ENCODE data around the gene RAB3IL1.

RAB3IL1 gene, protein sequence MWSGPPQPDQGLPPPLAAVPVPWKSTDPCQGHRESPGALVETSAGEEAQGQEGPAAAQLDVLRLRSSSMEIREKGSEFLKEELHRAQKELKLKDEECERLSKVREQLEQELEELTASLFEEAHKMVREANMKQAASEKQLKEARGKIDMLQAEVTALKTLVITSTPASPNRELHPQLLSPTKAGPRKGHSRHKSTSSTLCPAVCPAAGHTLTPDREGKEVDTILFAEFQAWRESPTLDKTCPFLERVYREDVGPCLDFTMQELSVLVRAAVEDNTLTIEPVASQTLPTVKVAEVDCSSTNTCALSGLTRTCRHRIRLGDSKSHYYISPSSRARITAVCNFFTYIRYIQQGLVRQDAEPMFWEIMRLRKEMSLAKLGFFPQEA

DNA sequence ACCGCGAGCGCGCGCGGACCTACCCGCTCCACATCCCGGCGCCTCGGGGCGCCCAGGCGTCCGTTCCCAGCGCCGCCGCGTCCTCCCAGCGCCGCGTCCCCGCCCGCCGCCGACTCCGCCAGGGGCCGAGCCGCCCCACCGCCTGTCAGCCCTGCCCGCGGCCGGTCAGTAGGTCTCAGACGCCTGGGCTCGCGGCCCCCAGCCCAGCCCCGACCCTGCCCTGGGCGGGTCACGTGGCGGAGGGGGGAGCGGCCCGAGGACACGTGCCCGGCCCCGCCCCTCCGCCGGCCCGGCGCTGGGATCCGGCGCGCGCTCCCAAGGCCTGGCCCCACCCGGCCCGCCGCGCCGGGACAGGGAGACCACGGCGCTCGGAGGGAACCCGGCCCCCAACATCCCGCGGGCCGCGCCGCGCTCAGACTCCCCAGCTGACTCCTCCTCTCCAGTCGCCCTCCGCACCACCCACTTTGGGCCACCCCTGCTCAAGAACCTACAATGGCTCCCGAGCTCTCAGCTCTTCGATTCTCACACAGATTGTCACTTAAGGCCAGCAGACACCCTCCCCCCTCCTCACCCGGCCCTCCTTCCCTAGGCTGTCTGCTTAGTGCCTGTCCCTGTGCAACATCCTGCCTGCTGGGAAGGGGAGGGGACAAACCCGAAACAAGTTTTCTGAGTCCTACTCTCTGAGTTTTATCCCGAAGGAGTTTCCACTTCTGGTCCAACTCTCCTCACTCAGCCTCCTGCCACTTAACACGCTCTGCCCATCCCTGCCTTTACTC, at the start of gene RAB3IL1:
Gene RAB3IL1, minus strand, starts transcription at position 233 of the 776 bp plus-strand sequence. Its CDS starts 199 bp downstream, at position 34.
- in situ Hi-C loops (cut with HindIII; ENCODE audit: low sequenced_read_pairs) = no loop called here

DNA sequence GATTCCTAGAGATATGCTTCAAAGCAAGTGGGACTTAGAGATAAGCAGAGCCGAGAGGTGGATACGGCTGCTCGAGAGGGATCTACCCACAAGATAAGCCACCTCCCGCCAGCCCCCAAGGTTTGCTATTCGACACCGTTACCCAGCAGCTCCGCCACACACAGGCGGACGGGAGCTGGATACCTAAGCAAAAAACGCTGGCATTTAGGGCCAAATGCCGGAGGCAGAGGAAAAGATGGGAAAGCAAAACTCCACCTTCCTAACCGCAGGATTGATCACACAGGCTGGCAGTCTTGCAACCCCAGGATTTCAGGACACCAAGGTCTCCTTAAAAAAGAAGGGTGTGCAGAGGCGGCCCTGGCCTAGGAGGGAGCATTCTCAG, 49.4 kb upstream of the RAB3IL1 start:
- in situ Hi-C loops (cut with HindIII; ENCODE audit: low sequenced_read_pairs) = loop anchor here (10.0 kb wide), 1 partner anchor 152 kb away; the partner anchor contains the start of gene FADS1

- in situ Hi-C loops (cut with HindIII; ENCODE audit: low sequenced_read_pairs) = loop anchor here (10.0 kb wide), 1 partner anchor 150 kb away; the partner anchor contains the start of gene FADS1
Measured at GRCh38 chr11:61964666-61965271, 47.4 kb upstream of the RAB3IL1 start.

DNA sequence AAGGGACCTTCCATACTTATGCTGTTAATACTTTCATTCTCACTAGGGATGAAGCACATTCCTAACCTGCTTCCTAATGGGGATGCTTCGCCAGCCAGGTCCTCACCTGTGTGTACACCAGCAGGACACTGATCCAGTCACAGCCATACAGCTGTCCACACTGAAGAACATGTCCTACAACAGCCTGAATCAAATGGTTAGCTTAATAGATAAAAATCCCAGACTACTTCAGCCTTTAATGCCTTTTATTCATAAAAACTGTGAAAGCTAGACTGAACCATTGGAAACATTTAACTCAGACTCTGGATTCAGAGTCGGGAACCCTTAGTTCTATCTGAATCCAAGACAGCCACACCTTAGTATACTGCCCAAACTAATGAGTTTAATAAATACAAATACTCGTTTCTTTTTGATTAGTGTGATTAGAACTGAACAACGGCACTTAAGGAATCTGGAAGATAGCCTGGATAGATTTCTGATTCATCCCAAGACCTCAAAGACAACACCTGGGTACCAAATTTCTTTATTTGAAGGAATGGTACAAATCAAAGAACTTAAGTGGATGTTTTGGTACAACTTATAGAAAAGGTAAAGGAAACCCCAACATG, 46.8 kb upstream of the RAB3IL1 start:
- in situ Hi-C loops (cut with HindIII; ENCODE audit: low sequenced_read_pairs) = loop anchor here (10.0 kb wide), 1 partner anchor 149 kb away; the partner anchor contains the start of gene FADS1

- in situ Hi-C loops (cut with HindIII; ENCODE audit: low sequenced_read_pairs) = loop anchor here (10.0 kb wide), 1 partner anchor 149 kb away; the partner anchor contains the start of gene FADS1
Measured at GRCh38 chr11:61963282-61964057, 46.1 kb upstream of the RAB3IL1 start.

GRCh38 chr11:61963016-61963281, 45.6 kb upstream of the RAB3IL1 start:
- in situ Hi-C loops (cut with HindIII; ENCODE audit: low sequenced_read_pairs) = loop anchor here (10.0 kb wide), 1 partner anchor 148 kb away; the partner anchor contains the start of gene FADS1

DNA sequence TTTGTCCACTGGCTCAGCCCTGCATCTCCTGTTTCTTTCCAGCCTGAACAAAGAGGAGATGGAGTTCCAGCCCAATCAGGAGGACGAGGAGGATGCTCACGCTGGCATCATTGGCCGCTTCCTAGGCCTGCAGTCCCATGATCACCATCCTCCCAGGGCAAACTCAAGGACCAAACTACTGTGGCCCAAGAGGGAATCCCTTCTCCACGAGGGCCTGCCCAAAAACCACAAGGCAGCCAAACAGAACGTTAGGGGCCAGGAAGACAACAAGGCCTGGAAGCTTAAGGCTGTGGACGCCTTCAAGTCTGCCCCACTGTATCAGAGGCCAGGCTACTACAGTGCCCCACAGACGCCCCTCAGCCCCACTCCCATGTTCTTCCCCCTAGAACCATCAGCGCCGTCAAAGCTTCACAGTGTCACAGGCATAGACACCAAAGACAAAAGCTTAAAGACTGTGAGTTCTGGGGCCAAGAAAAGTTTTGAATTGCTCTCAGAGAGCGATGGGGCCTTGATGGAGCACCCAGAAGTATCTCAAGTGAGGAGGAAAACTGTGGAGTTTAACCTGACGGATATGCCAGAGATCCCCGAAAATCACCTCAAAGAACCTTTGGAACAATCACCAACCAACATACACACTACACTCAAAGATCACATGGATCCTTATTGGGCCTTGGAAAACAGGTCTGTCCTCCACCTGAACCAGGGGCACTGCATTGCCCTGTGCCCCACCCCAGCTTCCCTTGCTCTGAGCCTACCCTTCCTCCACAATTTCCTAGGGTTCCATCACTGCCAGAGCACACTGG, 45.0 kb upstream of the RAB3IL1 start:
- in situ Hi-C loops (cut with HindIII; ENCODE audit: low sequenced_read_pairs) = loop anchor here (10.0 kb wide), 1 partner anchor 148 kb away; the partner anchor contains the start of gene FADS1

- in situ Hi-C loops (cut with HindIII; ENCODE audit: low sequenced_read_pairs) = loop anchor here (10.0 kb wide), 1 partner anchor 147 kb away; the partner anchor contains the start of gene FADS1
Measured at GRCh38 chr11:61961570-61962212, 44.3 kb upstream of the RAB3IL1 start.

- in situ Hi-C loops (cut with HindIII; ENCODE audit: low sequenced_read_pairs) = loop anchor here (10.0 kb wide), 1 partner anchor 146 kb away; the partner anchor contains the start of gene FADS1
Measured at GRCh38 chr11:61960532-61960931, 43.2 kb upstream of the RAB3IL1 start.

GRCh38 chr11:61959678-61960077, 42.3 kb upstream of the RAB3IL1 start:
- in situ Hi-C loops (cut with HindIII; ENCODE audit: low sequenced_read_pairs) = loop anchor here (10.0 kb wide), 1 partner anchor 145 kb away; the partner anchor contains the start of gene FADS1

DNA sequence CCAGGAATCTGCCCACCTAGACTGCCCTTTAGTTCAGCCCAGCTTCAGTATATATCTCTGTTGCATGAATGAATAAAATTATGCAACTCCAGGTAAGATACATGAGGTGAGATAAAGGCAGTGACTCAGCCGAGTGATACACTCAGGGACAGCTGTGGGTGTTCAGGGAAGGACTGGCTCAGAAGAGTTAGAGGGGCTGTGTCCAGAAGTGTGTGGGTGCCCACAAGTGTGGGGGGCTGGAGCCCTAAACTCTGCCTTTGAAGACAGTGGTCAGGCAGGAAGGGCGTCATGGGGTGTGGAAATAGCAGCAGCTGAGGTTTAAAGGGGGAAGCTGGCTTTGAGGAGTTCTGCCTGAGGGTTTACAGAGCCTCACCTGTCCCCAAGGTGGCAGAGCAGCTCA, 41.7 kb upstream of the RAB3IL1 start:
- in situ Hi-C loops (cut with HindIII; ENCODE audit: low sequenced_read_pairs) = no loop called here

GRCh38 chr11:61958590-61958989, 41.2 kb upstream of the RAB3IL1 start:
- in situ Hi-C loops (cut with HindIII; ENCODE audit: low sequenced_read_pairs) = no loop called here

DNA sequence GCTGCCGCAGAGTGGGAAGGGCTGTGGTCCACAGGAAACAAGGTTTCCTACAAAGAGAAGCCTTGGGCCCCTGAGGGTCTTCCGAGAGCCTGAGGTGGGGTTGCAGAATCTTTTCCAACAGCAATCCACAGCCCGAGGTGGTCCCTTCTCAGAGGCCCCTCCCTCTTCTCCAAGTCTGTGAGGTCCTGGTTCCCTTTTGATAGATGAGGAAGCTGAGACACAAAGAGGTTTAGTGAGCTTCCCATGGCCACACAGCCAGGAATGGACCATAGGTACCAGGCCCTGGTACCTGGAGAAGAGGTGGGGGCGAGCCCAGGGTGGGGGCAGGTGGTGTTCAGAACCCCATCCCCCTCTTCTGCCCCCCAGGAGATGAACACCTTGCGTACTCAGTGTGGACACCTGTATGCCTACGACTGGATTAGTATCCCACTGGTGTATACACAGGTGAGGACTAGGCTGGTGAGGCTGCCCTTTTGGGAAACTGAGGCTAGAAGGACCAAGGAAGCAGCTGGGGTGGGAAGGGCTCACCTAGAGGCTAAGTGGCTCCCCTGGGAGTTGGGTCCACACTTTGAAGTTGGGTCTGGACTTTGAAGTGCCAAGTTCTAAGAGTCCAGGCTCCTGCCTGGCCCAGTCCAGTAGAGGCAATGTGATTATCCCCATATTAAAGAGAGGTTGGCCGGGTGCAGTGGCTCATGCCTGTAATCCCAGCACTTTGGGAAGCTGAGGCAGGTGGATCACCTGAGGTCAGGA, 39.8 kb upstream of the RAB3IL1 start:
- in situ Hi-C loops (cut with HindIII; ENCODE audit: low sequenced_read_pairs) = no loop called here

DNA sequence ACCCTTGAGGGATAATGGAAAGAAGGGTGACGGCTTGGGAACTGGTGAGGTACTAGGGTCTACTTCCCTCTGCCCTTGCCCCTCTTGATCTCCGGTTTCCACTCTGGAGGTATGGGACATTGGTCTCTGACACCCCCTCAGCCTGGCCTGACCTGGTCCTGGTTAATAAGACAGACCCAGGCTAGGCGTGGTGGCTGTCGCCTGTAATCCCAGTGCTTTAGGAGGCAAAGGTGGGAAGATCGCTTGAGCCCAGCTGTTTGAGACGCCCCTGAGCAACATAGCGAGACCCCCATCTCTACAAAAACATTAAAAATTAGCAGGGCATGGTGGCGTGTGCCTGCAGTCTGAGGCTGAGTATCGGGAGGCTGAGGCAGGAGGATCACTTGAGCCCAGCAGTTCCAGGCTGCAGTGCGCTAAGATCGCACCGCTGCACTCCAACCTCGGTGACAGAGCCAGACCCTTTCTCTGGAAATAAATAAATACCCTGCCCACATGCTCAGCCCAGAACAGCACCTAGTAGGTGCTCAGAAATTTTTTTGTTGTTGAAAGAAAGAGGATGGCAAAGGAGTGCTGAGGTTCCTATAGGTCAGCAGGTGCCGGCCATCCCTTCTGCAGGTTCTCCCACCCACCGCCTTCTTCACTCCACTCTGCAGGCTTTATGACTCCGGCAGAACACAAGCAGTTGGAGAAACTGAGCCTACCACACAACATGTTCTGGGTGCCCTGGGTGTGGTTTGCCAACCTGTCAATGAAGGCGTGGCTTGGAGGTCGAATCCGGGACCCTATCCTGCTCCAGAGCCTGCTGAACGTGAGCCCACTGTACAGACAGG, 39.0 kb upstream of the RAB3IL1 start:
- in situ Hi-C loops (cut with HindIII; ENCODE audit: low sequenced_read_pairs) = no loop called here

GRCh38 chr11:61955422-61956135, 38.2 kb upstream of the RAB3IL1 start:
- in situ Hi-C loops (cut with HindIII; ENCODE audit: low sequenced_read_pairs) = no loop called here

DNA sequence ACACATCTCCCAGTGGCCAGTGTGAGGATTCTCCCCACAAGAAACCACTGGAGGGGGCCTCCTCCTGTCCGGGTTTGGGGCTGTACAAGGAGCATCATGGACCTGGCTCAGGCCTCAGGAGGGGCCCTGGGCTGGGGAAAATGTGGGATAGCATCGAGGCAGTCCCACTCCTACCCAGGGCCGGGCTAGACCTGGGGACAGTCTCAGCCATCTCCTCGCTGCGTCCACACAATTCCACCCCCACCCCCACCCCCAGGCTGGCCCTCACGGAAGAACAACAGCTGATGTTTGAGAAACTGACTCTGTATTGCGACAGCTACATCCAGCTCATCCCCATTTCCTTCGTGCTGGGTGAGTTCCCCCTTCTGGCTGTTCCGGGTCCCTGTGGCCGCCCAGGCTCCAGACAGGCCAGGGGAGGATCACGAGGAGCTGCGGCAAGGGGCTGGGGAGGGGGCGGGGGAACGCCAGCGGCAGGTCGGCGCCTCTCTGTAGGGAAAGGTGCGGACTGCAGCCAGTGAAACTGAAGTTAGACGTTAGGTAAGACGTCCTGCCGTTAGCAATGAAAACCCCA, 37.6 kb upstream of the RAB3IL1 start:
- in situ Hi-C loops (cut with HindIII; ENCODE audit: low sequenced_read_pairs) = no loop called here
